NB4 (cell line): Measurements from ENCODE around the gene SNAP29.

Experiments used
- DNase-seq: peaks from one replicate; pipeline ENCODE4 v3.0.0; 2010; ENCODE audit warnings: low read depth
- H3K4me3 ChIP-seq: one replicate; pipeline ENCODE4 v1.5.1; 2011; ENCODE audit warnings: mild to moderate bottlenecking, low read depth, low read length, moderate library complexity
- MYC ChIP-seq: IDR thresholded peaks from 2 replicates; pipeline ENCODE4 v1.6.1; 2011; ENCODE audit warnings: low read depth, low read length
- POLR2A ChIP-seq: IDR thresholded peaks from 2 replicates; pipeline ENCODE4 v1.6.1; 2011; ENCODE audit warnings: mild to moderate bottlenecking; ENCODE audit not compliant: insufficient read length; ENCODE audit errors: extremely low read depth
- TF ChIP-seq, protein P1 (sequence below): IDR thresholded peaks from one replicate; pipeline ENCODE4 v1.5.1; 2012; ENCODE audit warnings: low read depth, low read length
- TF ChIP-seq, protein P2 (sequence below): IDR thresholded peaks from 2 replicates; pipeline ENCODE4 v1.6.1; 2011; ENCODE audit warnings: low read depth, low read length

SNAP29 gene

DNA sequence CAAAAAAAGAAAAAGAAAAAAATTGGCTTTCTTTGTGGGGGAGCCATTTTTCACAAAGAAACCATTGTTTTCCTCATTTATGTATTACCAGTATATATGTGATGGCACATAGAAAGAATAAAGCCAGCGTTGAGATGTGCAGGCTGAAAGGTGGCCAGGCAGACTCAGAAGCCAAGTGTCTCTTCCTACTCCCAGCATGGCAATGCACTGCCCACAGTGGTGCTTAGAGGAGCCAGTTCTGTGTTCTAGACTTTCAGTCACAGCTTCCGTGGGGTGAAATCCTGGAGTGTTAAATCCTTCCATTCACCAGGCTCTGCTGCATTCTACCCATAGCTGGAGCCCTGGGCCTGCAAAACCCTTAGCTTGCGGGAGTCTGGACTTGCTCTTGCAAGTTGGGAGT lies 18.9 kb downstream of the SNAP29 start:
- no peak for DNase-seq
- TF ChIP-seq POLR2A, result no peak
- TF ChIP-seq, protein P1, sequence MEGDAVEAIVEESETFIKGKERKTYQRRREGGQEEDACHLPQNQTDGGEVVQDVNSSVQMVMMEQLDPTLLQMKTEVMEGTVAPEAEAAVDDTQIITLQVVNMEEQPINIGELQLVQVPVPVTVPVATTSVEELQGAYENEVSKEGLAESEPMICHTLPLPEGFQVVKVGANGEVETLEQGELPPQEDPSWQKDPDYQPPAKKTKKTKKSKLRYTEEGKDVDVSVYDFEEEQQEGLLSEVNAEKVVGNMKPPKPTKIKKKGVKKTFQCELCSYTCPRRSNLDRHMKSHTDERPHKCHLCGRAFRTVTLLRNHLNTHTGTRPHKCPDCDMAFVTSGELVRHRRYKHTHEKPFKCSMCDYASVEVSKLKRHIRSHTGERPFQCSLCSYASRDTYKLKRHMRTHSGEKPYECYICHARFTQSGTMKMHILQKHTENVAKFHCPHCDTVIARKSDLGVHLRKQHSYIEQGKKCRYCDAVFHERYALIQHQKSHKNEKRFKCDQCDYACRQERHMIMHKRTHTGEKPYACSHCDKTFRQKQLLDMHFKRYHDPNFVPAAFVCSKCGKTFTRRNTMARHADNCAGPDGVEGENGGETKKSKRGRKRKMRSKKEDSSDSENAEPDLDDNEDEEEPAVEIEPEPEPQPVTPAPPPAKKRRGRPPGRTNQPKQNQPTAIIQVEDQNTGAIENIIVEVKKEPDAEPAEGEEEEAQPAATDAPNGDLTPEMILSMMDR, result no peak
- no peak overlapping the region for H3K4me3 ChIP-seq

DNA sequence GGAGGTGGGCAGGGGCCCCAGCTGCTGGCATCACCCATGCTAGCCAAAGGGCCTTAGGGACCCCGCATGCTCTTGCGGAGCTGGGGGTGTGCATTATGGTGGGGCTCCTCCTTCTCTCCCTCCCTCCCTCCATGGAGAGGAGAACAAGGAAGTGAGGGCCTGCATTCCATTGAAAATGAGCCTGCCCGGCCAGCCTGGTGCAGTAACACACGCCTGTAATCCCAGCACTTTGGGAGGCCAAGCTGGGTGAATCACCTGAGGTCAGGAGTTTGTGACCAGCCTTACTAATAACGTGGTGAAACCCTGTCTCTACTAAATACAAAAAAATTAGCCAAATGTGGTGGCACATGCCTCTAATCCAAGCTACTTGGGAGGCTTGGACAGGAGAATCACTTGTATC lies 22.4 kb downstream of the SNAP29 start:
- TF ChIP-seq, protein P2, sequence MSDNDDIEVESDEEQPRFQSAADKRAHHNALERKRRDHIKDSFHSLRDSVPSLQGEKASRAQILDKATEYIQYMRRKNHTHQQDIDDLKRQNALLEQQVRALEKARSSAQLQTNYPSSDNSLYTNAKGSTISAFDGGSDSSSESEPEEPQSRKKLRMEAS, result no peak
- TF ChIP-seq POLR2A, result no peak
- no peak for DNase-seq
- no peak overlapping the region for H3K4me3 ChIP-seq

DNA sequence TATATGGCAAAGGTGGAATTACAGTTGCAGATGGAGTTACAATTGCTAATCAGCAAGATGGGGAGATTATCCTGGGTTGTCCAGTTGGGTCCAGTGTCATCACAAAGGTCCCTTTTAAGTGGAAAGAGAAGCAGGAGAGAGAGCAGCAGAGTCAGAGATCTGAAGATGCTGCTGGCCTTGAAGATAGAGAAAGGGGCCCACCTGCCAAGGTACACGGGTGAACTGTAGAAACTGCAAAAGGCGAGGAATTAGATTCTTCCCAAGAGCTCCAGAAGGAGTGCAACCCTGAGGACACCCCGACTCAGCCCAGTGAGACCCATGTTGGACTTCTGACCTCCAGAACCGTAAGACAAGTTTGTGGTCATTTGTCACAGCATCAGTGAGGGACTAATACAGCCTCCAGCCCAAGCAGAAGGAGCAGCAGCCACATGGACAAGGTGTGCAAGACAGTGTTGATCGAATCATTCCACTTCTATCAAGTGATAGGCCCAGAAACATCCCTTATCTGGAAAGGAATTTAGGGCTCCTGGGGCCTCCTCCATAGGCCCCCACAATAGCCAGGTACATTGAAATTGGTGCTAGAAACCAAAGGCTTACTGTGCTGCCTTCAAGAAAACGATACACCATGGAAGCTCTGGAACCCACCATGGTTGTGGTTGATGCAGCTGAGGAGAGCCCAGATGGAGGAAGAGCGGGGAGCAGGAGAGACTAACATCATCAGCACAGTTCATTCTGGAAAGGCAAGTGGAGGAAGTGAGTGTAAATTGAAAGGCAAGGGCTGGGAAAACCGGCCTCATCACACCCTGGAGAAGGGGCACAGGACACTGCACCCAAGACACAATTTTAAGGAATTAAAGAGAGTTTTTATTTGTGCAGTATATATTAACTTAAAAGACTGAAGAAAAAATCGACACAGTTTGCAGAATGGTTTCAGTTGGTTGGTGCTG lies 23.3 kb downstream of the SNAP29 start:
- H3K4me3 ChIP-seq, result no peak overlapping the region
- no peak for DNase-seq
- TF ChIP-seq, protein P1, result no peak
- no peak for TF ChIP-seq MYC
- no peak for TF ChIP-seq POLR2A
- TF ChIP-seq, protein P2, result no peak

DNA sequence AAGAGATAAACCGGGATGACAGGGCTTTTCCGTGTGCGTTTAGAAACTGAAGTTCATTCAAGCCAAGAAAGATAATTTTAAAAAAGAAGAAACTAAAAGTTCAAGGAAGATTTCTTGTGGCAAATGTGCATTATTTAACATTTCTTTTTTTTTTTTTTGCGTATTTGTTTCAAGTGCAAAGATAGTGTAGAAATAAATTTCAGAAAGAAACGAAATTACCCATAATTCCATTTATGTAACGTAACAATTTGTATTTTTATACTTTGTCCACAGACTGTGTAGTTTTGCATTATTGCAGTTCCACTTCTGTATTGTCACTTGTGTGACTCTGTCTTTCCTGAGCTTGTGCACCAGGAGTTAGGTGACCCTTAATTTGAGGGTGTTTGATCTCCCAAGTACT lies 24.0 kb downstream of the SNAP29 start:
- no peak overlapping the region for H3K4me3 ChIP-seq
- no peak for DNase-seq
- TF ChIP-seq, protein P2, result no peak
- TF ChIP-seq POLR2A (no peak), MYC (no peak)
- TF ChIP-seq, protein P1, result no peak

DNA sequence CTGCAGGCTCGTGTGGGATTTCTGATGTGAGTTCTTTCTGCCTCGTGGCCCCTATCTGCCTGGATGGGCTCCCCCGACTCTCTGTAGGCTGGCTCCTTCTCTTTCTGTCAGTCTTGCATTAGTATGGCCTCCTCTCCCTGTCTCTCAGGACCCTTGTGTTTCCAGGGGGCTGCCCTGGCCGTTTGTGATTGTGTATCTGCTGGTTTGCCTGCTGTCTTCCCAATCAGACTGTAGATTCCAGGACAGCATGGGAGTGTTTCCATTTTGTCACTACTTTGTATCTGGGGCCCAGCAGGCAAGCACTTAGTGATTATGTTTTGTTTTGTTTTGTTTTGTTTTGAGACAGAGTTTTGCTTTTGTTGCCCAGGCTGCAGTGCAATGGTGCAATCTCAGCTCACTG lies 25.6 kb downstream of the SNAP29 start:
- TF ChIP-seq MYC (no peak), POLR2A (no peak)
- TF ChIP-seq, protein P1, result no peak
- TF ChIP-seq, protein P2, result no peak

DNA sequence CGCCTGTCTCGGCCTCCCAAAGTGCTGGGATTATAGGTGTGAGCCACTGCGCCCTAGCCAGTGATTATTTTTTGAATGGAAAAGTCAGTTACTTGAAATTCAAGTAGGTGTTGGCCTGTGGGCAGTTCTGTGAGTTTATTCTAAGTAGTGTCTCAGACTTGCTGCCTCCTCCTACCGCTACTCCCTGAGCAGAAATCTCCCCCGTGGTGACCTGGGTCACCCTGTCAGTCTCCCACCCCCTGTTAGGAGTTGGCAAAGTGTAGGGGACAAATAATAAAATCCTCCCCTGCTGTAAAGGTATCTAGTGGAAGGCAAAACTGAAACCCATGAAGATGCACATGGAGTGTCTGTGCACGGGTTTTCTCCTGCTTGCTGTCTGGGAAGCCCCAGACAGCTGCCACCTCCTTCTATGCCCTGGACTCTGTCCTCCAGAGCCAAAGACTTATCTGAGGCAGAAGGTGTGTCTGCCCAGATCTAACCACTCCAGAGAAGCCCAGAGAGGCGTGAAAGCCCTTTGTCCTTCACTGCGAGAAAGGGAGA lies 26.3 kb downstream of the SNAP29 start:
- no peak for DNase-seq
- H3K4me3 ChIP-seq, result no peak overlapping the region
- TF ChIP-seq, protein P1, result no peak
- TF ChIP-seq MYC (no peak), POLR2A (no peak)
- TF ChIP-seq, protein P2, result no peak

More for the DNA sequence above, 25.6 kb downstream of the SNAP29 start:
- H3K4me3 ChIP-seq, result no peak overlapping the region
- no peak for DNase-seq
